GM21390 (cell line): ENCODE measurements around the gene ARAP3.

Experiments
- ATAC-seq: cut with Tn5 transposase; IDR thresholded peaks from one replicate; pipeline ENCODE4 v1.9.1; 2021; ENCODE audit not compliant: unreplicated experiment

Gene ARAP3

DNA sequence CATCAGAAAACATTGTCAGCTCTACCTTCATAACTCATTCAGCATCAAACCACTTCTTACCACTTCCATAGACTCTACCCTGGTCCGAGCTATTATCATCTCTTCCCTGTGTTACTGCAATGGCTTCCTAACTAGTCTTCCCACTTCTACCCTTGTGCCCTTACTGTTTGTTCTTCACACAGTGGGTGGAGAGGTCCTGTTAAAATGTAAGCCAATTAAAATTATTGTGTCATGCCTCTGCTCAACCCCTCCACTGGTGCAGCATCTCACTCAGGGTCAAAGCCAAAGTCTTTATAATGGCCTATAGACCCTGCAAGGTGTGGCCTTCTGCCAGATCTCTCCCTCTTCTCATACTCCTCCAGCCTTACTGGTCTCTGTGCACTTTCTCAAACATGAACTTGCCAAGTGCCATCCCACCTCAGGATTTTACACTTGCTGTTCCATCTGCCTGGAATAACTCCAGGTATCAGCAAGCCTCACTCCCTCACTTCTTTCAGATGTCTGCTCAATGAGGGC, 22.8 kb upstream of the ARAP3 start:
- ATAC-seq, result no peak

- no peak for ATAC-seq
These were observed 21.1 kb upstream of the ARAP3 start for GRCh38 chr5:141703133-141703561.

DNA sequence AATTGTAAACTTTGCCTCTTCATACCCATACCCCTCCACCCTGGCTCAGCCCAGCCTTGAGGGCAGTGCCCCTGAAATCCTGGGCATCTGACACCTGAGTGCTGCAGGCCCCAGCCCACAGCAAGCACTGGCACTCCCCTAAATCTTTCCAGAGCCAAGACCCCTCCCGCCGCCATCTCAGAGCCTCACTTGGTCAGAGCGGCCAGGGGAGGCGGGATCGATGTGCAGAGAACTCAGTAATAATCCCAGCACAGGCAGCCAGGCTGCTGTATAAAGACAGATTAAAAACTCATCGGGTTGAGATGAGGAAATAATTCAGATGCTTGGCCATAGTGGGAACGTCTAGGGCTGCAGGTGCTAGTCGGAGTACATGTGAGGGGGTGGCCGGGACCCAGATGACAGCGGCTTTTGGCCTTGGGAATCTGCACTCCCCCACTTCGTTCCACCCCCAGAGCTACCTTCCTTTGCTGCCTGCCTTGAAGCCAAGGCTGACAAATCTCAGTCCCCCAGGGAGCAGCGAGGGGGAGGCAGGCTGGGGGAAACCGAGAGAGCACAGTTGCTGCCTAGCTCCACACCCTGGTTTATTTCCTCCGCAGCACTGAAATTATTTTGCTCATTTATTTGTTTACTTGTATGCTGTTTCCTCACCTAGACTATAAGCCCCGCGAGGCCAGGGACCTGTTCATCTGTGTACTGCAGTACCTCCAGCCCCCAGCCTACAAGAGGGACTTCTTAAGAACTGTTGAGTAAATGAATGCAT, 19.5 kb upstream of the ARAP3 start:
- ATAC-seq, result peak; percentile 84

- no peak for ATAC-seq
These were observed 15.6 kb upstream of the ARAP3 start for GRCh38 chr5:141697586-141697985.

DNA sequence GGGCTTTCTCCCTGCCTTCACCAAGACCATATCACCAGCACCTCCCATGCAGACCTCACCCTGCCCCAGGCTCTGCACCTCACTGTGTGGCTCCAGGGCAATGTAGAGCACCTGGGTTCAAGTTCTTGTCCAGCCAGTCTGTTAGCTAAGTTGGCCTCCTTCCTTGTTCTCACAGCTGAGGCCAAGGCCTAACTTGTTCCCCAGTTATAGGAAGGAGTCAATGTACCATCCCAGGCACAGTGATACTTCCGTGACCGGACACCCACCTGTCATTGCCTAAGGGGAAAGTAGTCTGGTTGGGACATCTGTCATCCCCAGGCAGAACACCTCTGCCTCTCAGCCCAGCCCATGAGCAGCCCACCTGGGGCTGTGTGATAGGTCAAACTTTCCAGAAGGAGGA, 14.4 kb upstream of the ARAP3 start:
- no peak for ATAC-seq

- no peak for ATAC-seq
These were observed 13.7 kb upstream of the ARAP3 start for GRCh38 chr5:141695627-141696215.

DNA sequence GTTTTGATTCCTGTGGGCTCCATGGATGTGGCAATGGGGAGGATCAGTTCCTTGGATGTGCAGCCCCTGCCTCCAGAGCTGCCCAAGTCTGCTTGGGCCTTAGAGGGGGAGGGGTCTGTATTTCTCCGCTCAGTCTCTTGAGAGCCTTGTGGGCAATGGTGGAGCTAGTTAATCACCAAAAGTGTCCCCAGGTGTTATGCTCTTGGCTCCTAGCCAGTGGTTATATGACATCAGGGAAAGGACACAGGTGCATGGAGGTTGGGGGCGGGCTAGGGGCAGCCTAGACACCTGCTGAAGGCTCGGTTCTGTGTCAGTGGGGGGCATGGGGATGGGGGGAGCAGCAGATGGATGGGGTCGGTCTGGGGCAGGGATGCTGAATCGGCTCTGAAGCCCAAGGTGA, 12.4 kb upstream of the ARAP3 start:
- no peak for ATAC-seq

- no peak for ATAC-seq
These were observed 11.1 kb upstream of the ARAP3 start for GRCh38 chr5:141692919-141693725.

GRCh38 chr5:141692533-141692888, 10.5 kb upstream of the ARAP3 start:
- no peak for ATAC-seq

DNA sequence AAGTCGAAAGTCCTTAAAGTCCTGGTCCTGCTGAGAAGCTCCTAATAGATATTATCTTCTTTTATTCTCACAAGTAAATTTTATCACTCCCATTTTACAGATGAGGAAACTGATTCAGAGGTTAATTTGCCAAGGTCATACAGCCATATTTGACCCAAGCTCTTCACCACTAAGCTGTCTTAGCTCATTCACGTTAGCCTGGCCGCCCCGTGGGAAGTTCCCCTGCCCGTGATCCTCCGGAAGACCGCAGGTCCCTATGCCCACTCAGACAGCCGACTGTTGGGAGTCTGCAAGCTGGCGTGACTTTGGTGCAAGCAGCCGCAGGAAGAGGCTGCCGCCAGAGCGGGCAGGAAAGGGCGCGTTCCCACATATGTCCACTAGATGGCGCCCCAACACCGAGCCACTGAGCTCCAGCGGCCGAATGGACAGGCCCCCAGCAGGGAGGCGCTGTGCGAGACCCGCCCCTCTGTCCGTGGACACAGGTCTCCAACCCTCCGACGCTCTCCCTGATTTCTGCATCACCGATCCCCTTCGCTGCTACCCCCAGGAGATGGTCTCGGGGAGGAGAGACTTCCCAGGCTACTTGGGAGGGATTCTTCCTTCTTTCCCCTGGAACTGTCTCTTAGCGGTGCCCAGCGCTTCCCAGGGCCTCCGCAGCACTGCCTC, 10.0 kb upstream of the ARAP3 start:
- peak; percentile 91 for ATAC-seq

DNA sequence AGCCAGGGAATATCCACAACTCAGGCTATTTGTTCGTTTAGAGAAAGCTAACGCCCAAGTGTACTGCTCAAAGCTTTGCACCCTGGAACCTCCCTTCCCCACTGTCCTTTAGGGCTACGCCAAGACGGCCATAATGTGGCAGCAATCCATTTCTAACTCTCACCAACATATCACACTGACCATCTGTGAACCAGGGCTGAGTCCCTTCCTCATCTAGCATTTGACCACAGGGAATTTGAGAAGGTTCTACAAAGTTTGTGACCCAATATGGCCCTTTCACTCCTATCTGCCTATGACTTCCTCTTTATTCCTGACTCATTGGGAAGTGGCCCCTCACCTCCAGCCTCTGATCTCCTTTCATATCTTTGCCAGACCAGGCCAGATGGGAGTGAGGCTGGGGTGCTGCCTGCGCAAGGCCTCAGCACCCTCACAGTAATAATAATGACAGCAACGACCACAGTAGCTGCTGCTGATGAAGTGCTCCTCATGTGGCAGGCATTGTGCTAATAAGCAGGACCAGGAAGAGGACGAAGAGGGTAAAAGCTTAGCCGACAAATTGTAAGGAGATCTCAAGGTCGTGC, 9.3 kb upstream of the ARAP3 start:
- ATAC-seq, result no peak

DNA sequence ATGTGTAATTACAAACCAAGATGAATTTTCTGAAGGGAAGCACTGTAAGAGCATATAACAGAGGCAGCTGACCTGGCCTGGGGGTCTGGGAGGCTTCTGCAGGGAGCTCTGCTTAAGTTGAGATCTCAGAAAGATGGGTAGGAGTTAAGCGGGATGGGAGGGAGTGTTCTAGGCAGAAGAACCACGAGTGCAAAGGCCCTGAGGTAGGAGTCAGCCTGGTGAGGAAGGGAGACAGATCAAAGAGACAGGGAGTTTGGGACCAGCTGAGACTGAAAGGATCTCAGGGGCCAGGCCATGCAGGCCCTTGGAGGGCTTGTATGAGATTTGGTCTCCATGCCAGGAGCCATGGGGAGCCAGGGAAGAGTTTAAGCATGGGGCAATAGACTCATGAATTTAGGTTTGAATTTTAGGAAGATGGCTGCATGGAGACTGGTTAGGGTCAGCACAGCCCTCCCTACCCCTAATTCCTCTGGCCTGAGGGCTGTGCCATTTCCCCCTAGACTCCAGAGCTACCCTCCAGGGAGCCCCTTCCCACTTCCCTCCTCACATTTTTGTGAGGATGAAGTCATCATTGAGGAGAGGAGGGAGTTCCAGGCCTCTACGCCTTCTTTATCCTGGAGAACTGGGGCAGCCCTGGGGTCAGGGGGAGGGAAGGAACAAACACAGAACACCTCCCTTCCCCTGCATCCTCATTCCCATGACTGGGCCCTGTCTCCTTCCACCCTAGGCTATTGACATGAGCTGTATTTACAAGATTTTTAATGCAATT, 4.8 kb upstream of the ARAP3 start:
- ATAC-seq, result no peak

- ATAC-seq, result no peak
These were observed 3.6 kb upstream of the ARAP3 start for GRCh38 chr5:141685591-141685990.

DNA sequence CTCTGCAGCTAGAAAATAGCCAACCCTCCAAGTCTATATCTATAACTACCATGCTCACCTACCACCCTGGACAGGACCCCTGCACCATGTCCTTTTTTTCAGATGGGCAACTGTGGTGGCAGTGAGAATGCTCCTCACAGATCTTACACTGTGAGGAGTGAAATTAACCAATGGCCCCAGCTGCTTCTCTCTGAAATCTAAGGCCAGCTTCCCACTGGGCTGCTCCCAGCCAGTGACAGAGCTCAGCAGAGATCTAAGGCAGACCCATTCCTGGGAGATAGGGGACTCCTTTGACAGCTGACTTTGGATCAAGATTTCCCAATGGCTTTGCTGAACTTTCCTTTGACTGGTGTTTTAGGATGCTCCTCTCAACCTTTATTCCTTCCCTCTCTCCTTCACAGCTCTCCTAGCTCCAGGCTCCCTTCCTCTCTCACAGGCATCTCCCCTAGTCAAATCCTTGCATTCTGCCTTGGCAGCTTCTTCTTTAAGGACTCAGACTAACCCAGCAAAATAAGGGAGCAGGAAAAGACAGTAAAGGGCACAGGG, 1.6 kb upstream of the ARAP3 start:
- no peak for ATAC-seq

DNA sequence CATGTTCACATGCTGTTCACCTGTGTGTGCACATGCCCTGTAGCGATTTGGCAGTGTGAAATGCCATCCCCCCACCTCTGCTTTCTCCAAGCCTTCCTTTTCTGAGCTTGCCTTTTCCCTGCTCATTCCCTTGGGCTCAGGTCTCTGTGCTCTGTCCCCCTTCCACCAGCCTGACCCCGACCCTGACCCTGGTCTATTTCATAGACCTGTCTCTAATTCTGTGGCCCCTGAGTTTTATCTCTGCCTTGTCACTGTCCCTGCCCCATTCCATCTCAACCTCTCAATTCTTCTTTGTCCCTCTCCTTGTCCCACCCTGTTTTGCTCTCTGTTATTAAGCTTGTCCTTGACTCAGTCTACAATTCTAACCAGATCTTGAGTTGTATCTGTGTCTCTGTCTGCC, 735 bp downstream of the ARAP3 start:
- ATAC-seq, result no peak

GRCh38 chr5:141680751-141681201, 1.3 kb downstream of the ARAP3 start:
- ATAC-seq, result no peak

DNA sequence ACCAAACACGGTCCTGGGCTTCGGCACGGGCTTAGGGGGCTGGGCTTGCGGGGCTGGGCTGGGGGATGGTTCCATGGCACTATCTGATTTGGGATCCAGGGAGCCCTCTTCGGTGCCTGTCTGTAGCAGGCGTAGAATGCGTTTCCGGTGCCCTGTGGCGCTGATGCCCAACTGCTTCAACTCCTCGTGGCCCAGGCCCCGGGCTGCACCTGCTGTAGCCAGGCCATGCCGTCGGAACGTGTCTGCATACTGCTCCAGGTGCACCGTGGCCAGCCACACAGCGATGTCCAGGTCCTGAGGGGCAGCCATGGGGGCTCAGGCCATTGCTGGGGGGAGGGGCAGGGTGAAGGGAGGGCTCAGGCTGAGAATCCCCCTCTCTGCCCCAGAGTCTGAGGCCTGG, 1.9 kb downstream of the ARAP3 start:
- no peak for ATAC-seq

DNA sequence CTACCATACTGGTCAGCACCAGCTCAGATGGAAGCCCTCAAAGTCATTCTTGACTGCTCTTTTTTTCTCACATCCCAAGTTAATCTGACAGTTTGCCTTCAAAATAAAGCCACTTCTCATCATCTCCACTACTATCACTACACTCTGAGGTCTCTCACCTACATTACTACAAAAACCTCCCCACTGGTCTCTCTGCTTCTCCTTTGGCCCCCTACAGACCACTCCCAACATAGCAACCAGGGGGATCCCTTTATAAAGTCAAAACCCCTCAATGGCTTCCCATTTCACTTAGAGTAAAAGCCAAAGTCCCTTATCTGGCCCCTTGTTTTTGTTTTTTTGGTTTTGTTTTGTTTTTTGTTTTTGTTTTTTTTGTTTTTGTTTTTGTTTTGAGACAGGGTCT, 4.6 kb downstream of the ARAP3 start:
- no peak for ATAC-seq

DNA sequence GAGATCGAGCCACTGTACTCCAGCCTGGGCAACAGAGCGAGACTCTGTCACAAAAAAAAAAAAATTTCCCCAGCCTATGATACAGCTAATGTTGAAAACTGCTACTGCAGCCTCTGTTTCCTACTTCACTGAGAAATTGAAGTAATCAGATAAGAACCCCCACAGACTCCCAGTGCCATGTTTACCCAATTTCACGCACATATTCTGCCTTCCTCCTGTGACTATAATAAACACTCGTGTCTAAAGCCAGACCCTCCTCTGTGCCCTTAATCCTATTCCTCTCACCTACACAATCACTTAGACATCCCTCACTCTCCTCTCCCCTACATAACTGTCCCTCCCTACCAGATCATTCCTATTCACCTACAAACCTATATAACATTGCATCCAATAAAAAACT, 6.4 kb downstream of the ARAP3 start:
- ATAC-seq, result no peak

DNA sequence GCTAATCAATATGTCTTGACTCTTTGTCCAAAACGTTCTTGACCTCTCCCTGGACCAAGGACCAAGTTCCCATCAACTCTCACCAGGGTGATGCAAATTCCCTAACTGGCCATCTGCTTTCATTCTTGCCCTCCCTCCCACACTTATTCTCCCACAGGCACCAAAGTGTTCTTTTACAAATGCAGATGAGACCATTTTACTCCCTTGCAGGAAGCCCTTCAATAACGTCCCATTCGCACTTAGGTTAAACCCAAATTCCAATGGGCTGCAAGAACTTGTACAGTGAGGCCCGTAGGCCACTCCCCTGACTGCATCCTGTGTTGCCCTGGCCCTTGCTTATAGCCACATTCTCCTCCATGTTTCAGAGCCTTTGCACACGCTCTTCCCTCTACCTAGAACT, 7.3 kb downstream of the ARAP3 start:
- ATAC-seq, result no peak
